Mucosa of descending colon (tissue), 3 donors: ENCODE measurements around the gene TNFRSF1A. TPM values are rescaled to one million over a fixed set of nuclear protein-coding genes. Genes with fewer than 3 reads are reported as not detected.

Experiments used
- ATAC-seq: fragments of 200-7000 bp; cut with Tn5 transposase; one replicate; pipeline ENCODE4 v1.9.1; 2020; ENCODE audit warnings: mild to moderate bottlenecking, moderate library complexity
- DNase-seq, 3 donors: peaks; one replicate each; pipeline ENCODE4 v3.0.0-alpha.2; 2020
- H3K36me3 ChIP-seq: fragments of 200-600 bp; one replicate; pipeline ENCODE4 v1.8.0; 2021; ENCODE audit warnings: low read depth, mild to moderate bottlenecking
- H3K4me1 ChIP-seq: fragments of 200-600 bp; one replicate; pipeline ENCODE4 v1.8.0; 2021; ENCODE audit warnings: low read depth, mild to moderate bottlenecking
- H3K4me3 ChIP-seq: fragments of 200-600 bp; one replicate; pipeline ENCODE4 v1.8.0; 2021; ENCODE audit warnings: mild to moderate bottlenecking
- H3K9me3 ChIP-seq: fragments of 200-600 bp; one replicate; pipeline ENCODE4 v1.8.0; 2021; ENCODE audit warnings: mild to moderate bottlenecking
- intact Hi-C, 2 donors: fragments of 100-400 bp; cut with DNase I in 1 of 2; cut with micrococcal nuclease in 1 of 2; formaldehyde crosslinking; loops; one replicate each; pipeline versions ENCODE4 v1.11.0 to v1.11.1; 2022; cut with DNase I, micrococcal nuclease
- total RNA-seq, 3 donors: library from RNA; stranded (reverse); fragmentation: NEBNext Ultra II Directional in 2 of 3; extraction: Animal tissue kit (Norgen Biotek cat#: 25700) in 2 of 3; gene quantifications; one replicate each; pipeline versions ENCODE4 v1.2.1 to v1.2.4, GENCODE V29; 2021 to 2023
- TF ChIP-seq, protein P1 (sequence below): fragments of 200-600 bp; IDR thresholded peaks from one replicate; pipeline ENCODE4 v1.8.0; 2022; ENCODE audit warnings: antibody characterized with exemption, mild to moderate bottlenecking
- donor health status: DM: no; HTN: no; CAD: no; lungs with moderate emphysema.
- donor health status: DM: no; HTN: no; CAD: no.
- donor health status: DM: no; HTN: yes; CAD: no.

Gene TNFRSF1A
- total RNA-seq, 3 donors from 2014 or later = 166 to 237 (median 211) TPM

DNA sequence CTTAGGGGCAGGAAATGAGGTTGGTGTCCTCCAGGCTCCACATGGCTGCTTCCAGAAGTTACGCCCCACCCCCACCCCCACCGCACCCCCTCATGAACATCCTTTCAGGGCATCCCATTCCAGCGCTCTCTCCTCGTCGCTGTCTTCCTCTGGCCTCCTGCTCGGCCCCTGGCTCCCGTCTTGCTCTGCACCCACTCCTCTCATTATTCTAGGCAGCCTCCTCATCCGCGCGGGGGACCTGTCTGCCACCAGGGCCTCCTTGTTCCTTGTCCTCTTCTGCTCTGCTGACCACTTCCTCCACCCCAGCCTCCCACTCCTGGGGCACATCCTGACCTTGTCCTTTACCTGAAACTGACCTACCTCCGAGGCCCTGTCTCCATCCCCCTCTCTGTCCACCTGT lies 61.2 kb downstream of the TNFRSF1A start:
- intact Hi-C loops = loop anchor here (5.0 to 10.0 kb wide), 4 partner anchors 83 to 296 kb away; no protein-coding TSS in a partner anchor
- DNase-seq = peak in 1 of 3 donors; percentile 39
- peaks cover 33% of the 10 kb centered on the region for H3K4me1 ChIP-seq
- H3K36me3 ChIP-seq = no peaks in the 10 kb centered on the region
- H3K9me3 ChIP-seq = no peaks in the 10 kb centered on the region
- no peak overlapping the region for H3K4me3 ChIP-seq
- TF ChIP-seq, protein P1, sequence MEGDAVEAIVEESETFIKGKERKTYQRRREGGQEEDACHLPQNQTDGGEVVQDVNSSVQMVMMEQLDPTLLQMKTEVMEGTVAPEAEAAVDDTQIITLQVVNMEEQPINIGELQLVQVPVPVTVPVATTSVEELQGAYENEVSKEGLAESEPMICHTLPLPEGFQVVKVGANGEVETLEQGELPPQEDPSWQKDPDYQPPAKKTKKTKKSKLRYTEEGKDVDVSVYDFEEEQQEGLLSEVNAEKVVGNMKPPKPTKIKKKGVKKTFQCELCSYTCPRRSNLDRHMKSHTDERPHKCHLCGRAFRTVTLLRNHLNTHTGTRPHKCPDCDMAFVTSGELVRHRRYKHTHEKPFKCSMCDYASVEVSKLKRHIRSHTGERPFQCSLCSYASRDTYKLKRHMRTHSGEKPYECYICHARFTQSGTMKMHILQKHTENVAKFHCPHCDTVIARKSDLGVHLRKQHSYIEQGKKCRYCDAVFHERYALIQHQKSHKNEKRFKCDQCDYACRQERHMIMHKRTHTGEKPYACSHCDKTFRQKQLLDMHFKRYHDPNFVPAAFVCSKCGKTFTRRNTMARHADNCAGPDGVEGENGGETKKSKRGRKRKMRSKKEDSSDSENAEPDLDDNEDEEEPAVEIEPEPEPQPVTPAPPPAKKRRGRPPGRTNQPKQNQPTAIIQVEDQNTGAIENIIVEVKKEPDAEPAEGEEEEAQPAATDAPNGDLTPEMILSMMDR = no peak
- ATAC-seq = no peak

GRCh38 chr12:6280053-6280469 lies 61.8 kb downstream of the TNFRSF1A start:
- Histone ChIP-seq H3K36me3 (no peaks in the 10 kb centered on the region), H3K4me1 (peaks cover 31% of the 10 kb centered on the region), H3K9me3 (no peaks in the 10 kb centered on the region), H3K4me3 (no peak overlapping the region)
- ATAC-seq (peak; percentile 54), DNase-seq (peak in 2 of 3 donors; percentile 55 to 70)
- TF ChIP-seq, protein P1 = no peak
- intact Hi-C loops = loop anchor here (5.0 to 10.0 kb wide), 4 partner anchors 83 to 295 kb away; no protein-coding TSS in a partner anchor

GRCh38 chr12:6279631-6280030 lies 62.2 kb downstream of the TNFRSF1A start:
- intact Hi-C loops = loop anchor here (5.0 to 10.0 kb wide), 4 partner anchors 82 to 295 kb away; no protein-coding TSS in a partner anchor
- TF ChIP-seq, protein P1 = no peak
- Histone ChIP-seq H3K36me3 (no peaks in the 10 kb centered on the region), H3K9me3 (no peaks in the 10 kb centered on the region), H3K4me1 (peaks cover 27% of the 10 kb centered on the region), H3K4me3 (no peak overlapping the region)
- DNase-seq (no peak), ATAC-seq (no peak)

- H3K36me3 ChIP-seq = no peaks in the 10 kb centered on the region
- DNase-seq (no peak), ATAC-seq (no peak)
- TF ChIP-seq, protein P1 = no peak
- H3K4me3 ChIP-seq = no peak overlapping the region
- H3K9me3 ChIP-seq = no peaks in the 10 kb centered on the region
- peaks cover 26% of the 10 kb centered on the region for H3K4me1 ChIP-seq
- intact Hi-C loops = loop anchor here in 1 of 2 donors (5.0 kb wide), 1 partner anchor 82 kb away; no protein-coding TSS in a partner anchor
These were observed 62.6 kb downstream of the TNFRSF1A start for GRCh38 chr12:6279256-6279628.

Other genes starting within 250 kb of the TNFRSF1A start
- 10 to 100 TPM; 34.3 to 82.5 (median 72.9) TPM for gene VWF, start 217.4 kb downstream of the TNFRSF1A start, total RNA-seq
- 100 to 1,000 TPM; 452 to 723 (median 672) TPM for gene CD9, start 141.7 kb downstream of the TNFRSF1A start, total RNA-seq
- gene PLEKHG6, start 31.4 kb downstream of the TNFRSF1A start, total RNA-seq = 100 to 1,000 TPM in 2 of 3 donors, 10 to 100 TPM in 1; 90.4 to 190 (median 128) TPM
- gene SCNN1A, start 33.5 kb upstream of the TNFRSF1A start, total RNA-seq = 100 to 1,000 TPM; 130 to 402 (median 386) TPM
- 100 to 1,000 TPM; 114 to 142 (median 135) TPM for gene LTBR, start 42.1 kb upstream of the TNFRSF1A start, total RNA-seq
- gene CD27, start 102.9 kb upstream of the TNFRSF1A start, total RNA-seq = 1 to 10 TPM; 1.8 to 5.3 (median 3.9) TPM
- gene TAPBPL, start 110.0 kb upstream of the TNFRSF1A start, total RNA-seq = 100 to 1,000 TPM in 1 of 3 donors, 10 to 100 TPM in 2; 40.9 to 107 (median 72.0) TPM
- 10 to 100 TPM in 1 of 3 donors, 1 to 10 TPM in 2; 3.8 to 18.7 (median 8.6) TPM for gene VAMP1, start 128.6 kb upstream of the TNFRSF1A start, total RNA-seq
- gene MRPL51, start 151.2 kb upstream of the TNFRSF1A start, total RNA-seq = 100 to 1,000 TPM; 119 to 143 (median 136) TPM
- 10 to 100 TPM; 25.5 to 47.0 (median 26.0) TPM for gene NCAPD2, start 152.0 kb upstream of the TNFRSF1A start, total RNA-seq
- 1,000 to 10,000 TPM; 1,543 to 3,034 (median 2,070) TPM for gene GAPDH, start 192.4 kb upstream of the TNFRSF1A start, total RNA-seq
- gene IFFO1, start 214.0 kb upstream of the TNFRSF1A start, total RNA-seq = 10 to 100 TPM in 1 of 3 donors, 1 to 10 TPM in 2; 3.6 to 22.4 (median 8.2) TPM
- gene NOP2, start 226.2 kb upstream of the TNFRSF1A start, total RNA-seq = 10 to 100 TPM; 26.1 to 32.4 (median 26.6) TPM